Activated T-cell treated with anti-CD3 and anti-CD28 coated beads for 1 hour (primary cell): ENCODE data around the gene HTR6.

Source experiments
- DNase-seq: peaks from one replicate; pipeline ENCODE4 v3.0.0-alpha.2; 2020; ENCODE audit warnings: low read depth

HTR6 gene

DNA sequence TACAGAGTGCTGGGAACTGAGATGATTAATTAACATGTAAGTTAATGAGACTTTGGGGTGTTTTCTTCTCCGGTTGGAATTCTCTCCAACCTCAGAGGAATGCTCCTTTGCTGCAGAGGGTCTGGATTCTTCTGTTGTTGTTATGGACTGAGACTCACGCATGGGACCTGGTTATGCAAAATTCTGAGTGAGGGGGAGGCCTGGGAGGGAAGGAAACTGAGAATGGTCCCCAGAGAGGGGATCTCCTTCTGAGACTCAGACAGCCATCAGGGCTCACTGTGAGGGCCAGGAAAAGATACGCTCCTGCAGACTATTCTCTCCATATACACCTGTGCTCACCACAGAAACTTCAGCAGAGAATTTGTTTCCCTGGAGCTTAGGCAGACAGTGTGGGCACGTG is 56.3 kb downstream of the HTR6 start:
- no peak for DNase-seq

DNA sequence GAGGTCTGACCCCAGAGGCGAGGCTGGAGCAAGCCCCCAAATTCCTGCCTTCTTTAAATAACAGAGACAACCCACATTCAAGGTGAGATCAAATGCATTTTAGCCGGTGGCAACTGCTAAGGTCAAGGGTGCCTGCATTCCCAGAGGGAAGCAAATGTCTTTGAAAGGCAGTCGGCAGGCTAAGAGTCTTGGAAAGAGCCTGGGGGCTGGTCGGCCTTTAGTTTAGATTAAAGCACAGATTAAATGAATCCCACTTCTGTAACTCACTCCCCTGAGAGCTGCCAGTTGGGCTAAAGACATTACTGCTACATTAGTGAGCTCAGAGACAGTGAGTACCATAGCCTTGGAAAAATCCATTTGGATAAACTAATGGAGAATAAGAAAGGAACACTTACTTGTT is 59.2 kb downstream of the HTR6 start:
- DNase-seq: no peak

DNA sequence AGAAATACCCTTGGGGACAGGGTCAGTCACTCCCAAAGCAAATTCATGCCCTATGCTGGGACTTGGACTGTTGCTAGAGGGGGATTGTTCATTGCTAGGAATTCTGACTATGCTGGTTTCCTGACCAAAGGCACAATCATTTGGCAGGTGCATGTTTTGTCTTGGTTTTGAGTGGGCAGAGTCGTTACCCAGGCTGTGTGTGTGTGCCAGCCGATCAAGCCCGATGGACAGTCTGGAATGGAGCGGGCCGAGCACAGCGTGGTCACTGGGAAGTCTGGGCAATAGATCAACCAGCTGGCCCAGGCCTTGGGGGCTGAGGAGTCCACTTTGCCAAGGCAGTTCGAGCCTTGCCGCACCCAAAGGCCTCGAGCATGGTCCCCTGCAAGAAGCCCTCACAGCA is 60.9 kb downstream of the HTR6 start:
- no peak for DNase-seq

DNA sequence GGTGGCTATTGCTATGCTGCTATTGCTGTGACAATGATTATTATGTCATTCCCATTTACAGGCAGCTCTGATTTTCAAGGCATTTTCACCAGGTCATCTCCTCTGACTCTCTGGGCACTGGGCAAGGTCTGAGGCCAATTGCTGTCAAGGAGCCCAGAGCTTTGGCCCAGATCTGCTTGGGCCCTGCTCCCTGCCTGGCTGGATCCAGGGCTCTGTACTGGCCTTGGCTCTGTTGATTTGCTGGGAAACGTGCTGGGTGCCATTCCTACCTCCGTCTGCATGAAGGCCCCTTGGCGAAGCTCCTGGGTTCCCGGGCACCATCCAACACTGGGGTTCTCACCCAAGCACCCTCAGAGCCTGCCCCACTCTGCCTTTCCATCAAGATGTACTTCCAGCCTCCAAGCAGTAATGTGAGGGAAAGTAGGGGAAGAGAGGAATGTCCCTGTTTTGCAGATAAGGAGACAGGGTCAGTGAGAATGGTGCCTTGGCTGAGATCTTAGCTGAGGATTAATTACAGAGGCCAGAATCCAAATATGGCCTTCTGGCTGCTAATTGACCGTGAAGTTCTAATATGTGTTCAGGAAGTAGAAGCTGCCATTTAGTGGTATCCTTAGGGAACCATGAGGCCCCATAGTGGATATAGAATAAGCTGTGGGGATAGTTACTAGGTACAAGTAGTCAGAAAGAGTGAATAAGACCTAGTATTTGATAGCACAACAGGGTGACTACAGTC is 63.9 kb downstream of the HTR6 start:
- DNase-seq: no peak

DNA sequence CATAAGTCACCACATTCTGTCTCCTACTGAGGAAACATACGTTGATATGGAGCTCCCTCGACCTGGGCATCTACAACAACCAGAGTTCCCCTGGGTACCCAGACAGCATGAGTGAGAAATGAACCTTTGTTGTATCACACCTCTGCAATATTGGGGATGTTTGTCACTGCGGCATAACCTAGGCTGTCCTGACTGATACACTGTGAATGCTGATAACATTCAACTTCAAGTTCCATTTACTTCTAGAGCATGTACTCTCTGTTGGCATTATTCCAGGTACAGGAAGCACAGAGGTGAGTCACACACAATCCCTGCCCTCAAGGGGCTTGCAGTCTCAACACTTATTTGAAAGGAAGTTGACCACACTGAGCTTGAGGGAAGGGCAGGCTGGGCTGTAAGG is 65.6 kb downstream of the HTR6 start:
- no peak for DNase-seq
